HCT116 (cell line): ENCODE data around the gene NPC2. TPM values are rescaled to one million over a fixed set of nuclear protein-coding genes. Genes with fewer than 3 reads are reported as not detected.

Experiments used
- ATAC-seq: fragments of 200-7000 bp; cut with Tn5 transposase; 2 replicates; pipeline ENCODE4 v1.9.1; 2020; ENCODE audit warnings: mild to moderate bottlenecking, moderate library complexity
- BruUV-seq: library from RNA; stranded (reverse); fragments of 400-500 nt; replicated peaks from 2 replicates; lab custom pipeline; 2021; lab: Mats Ljungman, UMichigan
- CTCF ChIA-PET: fragments of 300-600 bp; sonication (Branson Sonifier 250); formaldehyde crosslinking; loops from one replicate; lab custom pipeline; 2021; ENCODE audit warnings: antibody characterized with exemption; lab: Charles Lee
- POLR2A ChIA-PET: fragments of 300-600, 350-600 bp; sonication (Branson Sonifier 250); formaldehyde crosslinking; loops from one replicate; lab custom pipeline; 2021; ENCODE audit warnings: antibody characterized with exemption; lab: Charles Lee
- RAD21 ChIA-PET, 2 experiments: fragments of 300-600 bp; sonication (Branson Sonifier 250); formaldehyde crosslinking; loops; one replicate each; lab custom pipeline; 2023; ENCODE audit warnings: low total read pairs in 2 of 2; ENCODE audit not compliant: uncharacterized antibody in 2 of 2, unreplicated experiment in 2 of 2, low non-redundant PET in 1 of 2; lab: Charles Lee
- DNase-seq: peaks from one replicate; pipeline ENCODE4 v3.0.0-alpha.2; 2010; ENCODE audit warnings: low read depth, low spot score
- H2AFZ ChIP-seq: fragments of 200-600 bp; shearing (Covaris generic), sonication (generic); 2 replicates; pipeline ENCODE4 v1.6.1; 2017; ENCODE audit warnings: low read depth, mixed run types, mixed read lengths, antibody characterized with exemption, low read length; ENCODE audit not compliant: poor library complexity, severe bottlenecking
- H3K27ac ChIP-seq: 2 replicates; pipeline ENCODE4 v1.5.1; 2012; ENCODE audit warnings: low read depth, low read length
- H3K27me3 ChIP-seq: fragments of 200-600 bp; sonication (generic); 2 replicates; pipeline ENCODE4 v1.6.1; 2016; ENCODE audit warnings: mixed run types, low read length, mixed read lengths; ENCODE audit not compliant: insufficient read depth
- H3K36me3 ChIP-seq, 2 experiments: fragments of 200-500 bp in 1 of 2; fragments of 200-600 bp in 1 of 2; sonication (Bioruptor generic) in 1 of 2; sonication (generic) in 1 of 2; 2 replicates each; pipeline versions ENCODE4 v1.5.1 to v1.6.1; 2014 to 2016; ENCODE audit warnings: low read length in 2 of 2, inconsistent platforms in 1 of 2, mixed read lengths in 1 of 2, mixed run types in 1 of 2; ENCODE audit not compliant: insufficient read depth in 2 of 2, control insufficient read depth in 1 of 2
- H3K4me1 ChIP-seq, 2 experiments: fragments of 200-600 bp in 1 of 2; sonication (generic) in 1 of 2; 2 replicates each; pipeline versions ENCODE4 v1.5.1 to v1.6.1; 2012 to 2017; ENCODE audit warnings: low read length in 2 of 2, inconsistent platforms in 1 of 2, mild to moderate bottlenecking in 1 of 2, mixed read lengths in 1 of 2, mixed run types in 1 of 2, moderate library complexity in 1 of 2; ENCODE audit not compliant: insufficient read depth in 2 of 2, control insufficient read depth in 1 of 2
- H3K4me2 ChIP-seq: fragments of 200-600 bp; sonication (generic); 2 replicates; pipeline ENCODE4 v1.6.1; 2017; ENCODE audit warnings: mixed run types, low read length, mixed read lengths
- H3K4me3 ChIP-seq, 2 experiments: fragments of 200-600 bp in 1 of 2; sonication (generic) in 1 of 2; replicated peaks in 1 of 2; 2 replicates each; pipeline ENCODE4 v1.5.1; 2011 to 2016; ENCODE audit warnings: low read length in 2 of 2, control low read depth in 1 of 2, low read depth in 1 of 2, mild to moderate bottlenecking in 1 of 2, mixed read lengths in 1 of 2, mixed run types in 1 of 2
- H3K79me2 ChIP-seq: fragments of 200-600 bp; sonication (generic); 2 replicates; pipeline ENCODE4 v1.6.1; 2017; ENCODE audit warnings: mild to moderate bottlenecking, mixed run types, low read length, moderate library complexity, mixed read lengths; ENCODE audit not compliant: insufficient read depth
- H3K9ac ChIP-seq: fragments of 200-600 bp; sonication (generic); 2 replicates; pipeline ENCODE4 v1.6.1; 2016; ENCODE audit warnings: low read length, mixed read lengths
- H3K9me2 ChIP-seq: fragments of 200-600 bp; sonication (generic), shearing (Covaris generic); 2 replicates; pipeline ENCODE4 v1.6.1; 2017; ENCODE audit warnings: mixed run types, mild to moderate bottlenecking, moderate library complexity; ENCODE audit not compliant: insufficient read depth
- H3K9me3 ChIP-seq, 2 experiments: fragments of 200-500 bp in 1 of 2; fragments of 200-600 bp in 1 of 2; sonication (Bioruptor generic) in 1 of 2; sonication (generic) in 1 of 2; 2 replicates each; pipeline ENCODE4 v1.6.1; 2014 to 2017; ENCODE audit warnings: low read length in 2 of 2, mixed read lengths in 2 of 2, inconsistent platforms in 1 of 2, low read depth in 1 of 2, mild to moderate bottlenecking in 1 of 2, mixed run types in 1 of 2, moderate library complexity in 1 of 2; ENCODE audit not compliant: control insufficient read depth in 1 of 2, insufficient read depth in 1 of 2
- H4K20me1 ChIP-seq: fragments of 200-600 bp; sonication (generic), shearing (Covaris generic); 2 replicates; pipeline ENCODE4 v1.6.1; 2017; ENCODE audit warnings: mixed run types, mild to moderate bottlenecking, moderate library complexity; ENCODE audit not compliant: insufficient read depth
- CBX3 ChIP-seq: IDR thresholded peaks from 2 replicates; pipeline ENCODE4 v1.6.1; 2012; ENCODE audit warnings: low read depth
- EGR1 ChIP-seq: IDR thresholded peaks from 2 replicates; pipeline ENCODE4 v1.6.1; 2012; ENCODE audit warnings: low read depth
- ELF1 ChIP-seq: IDR thresholded peaks from 2 replicates; pipeline ENCODE4 v1.6.1; 2012; ENCODE audit warnings: low read depth, borderline replicate concordance
- FOSL1 ChIP-seq: IDR thresholded peaks from 2 replicates; pipeline ENCODE4 v1.6.1; 2012; ENCODE audit warnings: low read depth
- JUND ChIP-seq: IDR thresholded peaks from 2 replicates; pipeline ENCODE4 v1.6.1; 2012
- POLR2A ChIP-seq: IDR thresholded peaks from 2 replicates; pipeline ENCODE4 v1.7.0; 2011; ENCODE audit warnings: borderline replicate concordance; ENCODE audit not compliant: insufficient read depth, insufficient read length; ENCODE audit errors: extremely low read depth
- SIN3A ChIP-seq: IDR thresholded peaks from 2 replicates; pipeline ENCODE4 v1.6.1; 2012; ENCODE audit warnings: low read depth
- SP1 ChIP-seq: IDR thresholded peaks from 2 replicates; pipeline ENCODE4 v1.6.1; 2012; ENCODE audit warnings: low read depth
- TCF7L2 ChIP-seq: IDR thresholded peaks from 2 replicates; pipeline ENCODE4 v1.7.0; 2011; ENCODE audit warnings: borderline replicate concordance, inconsistent platforms; ENCODE audit not compliant: insufficient read depth, insufficient read length; ENCODE audit errors: extremely low read depth
- ZNF274 ChIP-seq: fragments of 200-500 bp; sonication (Bioruptor generic); IDR thresholded peaks from 2 replicates; pipeline ENCODE4 v1.6.1; 2014; ENCODE audit warnings: mild to moderate bottlenecking, low read depth, low read length, inconsistent platforms
- intact Hi-C: fragments of 100-400 bp; cut with micrococcal nuclease; formaldehyde crosslinking; loops from 2 replicates; pipeline ENCODE4 v1.10.0; 2022
- total RNA-seq: library from RNA; stranded (reverse); gene quantifications from one replicate; pipeline ENCODE4 v1.2.1, GENCODE V29; 2021; ENCODE audit not compliant: unreplicated experiment
- TF ChIP-seq, protein P1 (sequence below): IDR thresholded peaks from 2 replicates; pipeline ENCODE4 v1.6.1; 2012; ENCODE audit warnings: low read depth
- TF ChIP-seq, protein P2 (sequence below): IDR thresholded peaks from 2 replicates; pipeline ENCODE4 v1.6.1; 2012

The NPC2 gene
- total RNA-seq, 1 experiment from 2014 or later, result 105 TPM

DNA sequence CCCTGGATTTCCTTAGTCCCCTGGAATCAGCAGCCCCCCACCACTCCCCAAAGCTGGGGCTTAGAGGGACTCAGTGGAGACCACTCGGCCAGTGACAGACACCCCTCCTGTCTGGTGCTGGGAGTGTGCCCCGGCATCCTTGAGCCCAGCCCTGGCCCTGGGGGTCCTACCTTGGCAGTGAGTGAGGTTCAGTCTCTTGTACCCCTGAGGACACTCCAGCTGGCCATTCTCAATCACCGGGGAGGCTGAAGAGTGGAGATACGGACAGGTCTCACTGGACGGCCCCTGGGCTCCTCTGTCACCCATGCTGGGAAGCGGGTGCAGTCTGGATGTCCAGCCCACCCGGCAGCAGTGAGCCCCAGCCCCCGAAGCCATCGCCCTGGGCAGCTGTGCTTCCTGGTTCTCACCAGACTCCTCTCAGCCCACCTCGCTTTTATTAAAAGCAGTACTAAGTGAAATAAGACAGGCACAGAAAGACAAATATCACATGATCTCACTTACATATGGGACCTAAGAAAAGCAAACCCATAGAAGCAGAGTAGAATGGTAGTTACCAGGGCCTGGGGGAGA is 42.7 kb upstream of the NPC2 start:
- no peak for DNase-seq
- H4K20me1 ChIP-seq, result no peaks in the 10 kb centered on the region
- no peak for TF ChIP-seq EGR1
- TF ChIP-seq, protein P1, sequence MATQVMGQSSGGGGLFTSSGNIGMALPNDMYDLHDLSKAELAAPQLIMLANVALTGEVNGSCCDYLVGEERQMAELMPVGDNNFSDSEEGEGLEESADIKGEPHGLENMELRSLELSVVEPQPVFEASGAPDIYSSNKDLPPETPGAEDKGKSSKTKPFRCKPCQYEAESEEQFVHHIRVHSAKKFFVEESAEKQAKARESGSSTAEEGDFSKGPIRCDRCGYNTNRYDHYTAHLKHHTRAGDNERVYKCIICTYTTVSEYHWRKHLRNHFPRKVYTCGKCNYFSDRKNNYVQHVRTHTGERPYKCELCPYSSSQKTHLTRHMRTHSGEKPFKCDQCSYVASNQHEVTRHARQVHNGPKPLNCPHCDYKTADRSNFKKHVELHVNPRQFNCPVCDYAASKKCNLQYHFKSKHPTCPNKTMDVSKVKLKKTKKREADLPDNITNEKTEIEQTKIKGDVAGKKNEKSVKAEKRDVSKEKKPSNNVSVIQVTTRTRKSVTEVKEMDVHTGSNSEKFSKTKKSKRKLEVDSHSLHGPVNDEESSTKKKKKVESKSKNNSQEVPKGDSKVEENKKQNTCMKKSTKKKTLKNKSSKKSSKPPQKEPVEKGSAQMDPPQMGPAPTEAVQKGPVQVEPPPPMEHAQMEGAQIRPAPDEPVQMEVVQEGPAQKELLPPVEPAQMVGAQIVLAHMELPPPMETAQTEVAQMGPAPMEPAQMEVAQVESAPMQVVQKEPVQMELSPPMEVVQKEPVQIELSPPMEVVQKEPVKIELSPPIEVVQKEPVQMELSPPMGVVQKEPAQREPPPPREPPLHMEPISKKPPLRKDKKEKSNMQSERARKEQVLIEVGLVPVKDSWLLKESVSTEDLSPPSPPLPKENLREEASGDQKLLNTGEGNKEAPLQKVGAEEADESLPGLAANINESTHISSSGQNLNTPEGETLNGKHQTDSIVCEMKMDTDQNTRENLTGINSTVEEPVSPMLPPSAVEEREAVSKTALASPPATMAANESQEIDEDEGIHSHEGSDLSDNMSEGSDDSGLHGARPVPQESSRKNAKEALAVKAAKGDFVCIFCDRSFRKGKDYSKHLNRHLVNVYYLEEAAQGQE, result no peak
- TF ChIP-seq FOSL1, result no peak
- no peak for TF ChIP-seq JUND
- TF ChIP-seq TCF7L2, result no peak
- TF ChIP-seq SP1, result no peak
- TF ChIP-seq SIN3A, result no peak
- no peak for TF ChIP-seq ELF1
- no peak for TF ChIP-seq ZNF274
- TF ChIP-seq CBX3, result no peak
- TF ChIP-seq, protein P2, sequence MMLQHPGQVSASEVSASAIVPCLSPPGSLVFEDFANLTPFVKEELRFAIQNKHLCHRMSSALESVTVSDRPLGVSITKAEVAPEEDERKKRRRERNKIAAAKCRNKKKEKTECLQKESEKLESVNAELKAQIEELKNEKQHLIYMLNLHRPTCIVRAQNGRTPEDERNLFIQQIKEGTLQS, result no peak
- TF ChIP-seq POLR2A, result no peak
- TF ChIP-seq, all 23 proteins: peak for 0
- H3K79me2 ChIP-seq, result no peaks in the 10 kb centered on the region
- H3K27ac ChIP-seq, result no peak overlapping the region
- no peaks in the 10 kb centered on the region for H3K27me3 ChIP-seq
- H3K36me3 ChIP-seq, result no peaks in the 10 kb centered on the region
- ChIA-PET POLR2A (no interaction called here), RAD21 (no interaction called here), CTCF (no interaction called here)
- no peak overlapping the region for H3K4me3 ChIP-seq
- no TSS peak for BruUV-seq
- no peaks in the 10 kb centered on the region for H3K9me2 ChIP-seq
- H3K4me1 ChIP-seq, result peaks cover 10 to 14% of the 10 kb centered on the region in 2 experiments
- H2AFZ ChIP-seq, result no peak overlapping the region
- intact Hi-C loops, result no loop called here
- H3K9me3 ChIP-seq, result no peaks in the 10 kb centered on the region
- H3K4me2 ChIP-seq, result no peak overlapping the region
- no peak overlapping the region for H3K9ac ChIP-seq
- no peak for ATAC-seq
